Testis (tissue), 3 donors: ENCODE measurements around the gene ESYT2. TPM values are rescaled to one million over a fixed set of nuclear protein-coding genes. Genes with fewer than 3 reads are reported as not detected.

Source experiments
- DNase-seq: peaks from one replicate; pipeline ENCODE4 v3.0.0-alpha.2; 2019
- H3K27ac ChIP-seq, 2 donors: fragments of 200-600 bp; sonication (generic); one replicate each; pipeline ENCODE4 v1.5.1; 2019
- H3K27me3 ChIP-seq: fragments of 200-600 bp; sonication (generic); one replicate; pipeline ENCODE4 v1.5.1; 2019
- H3K36me3 ChIP-seq: fragments of 200-600 bp; sonication (generic); one replicate; pipeline ENCODE4 v1.5.1; 2017; ENCODE audit warnings: low read depth; ENCODE audit errors: missing control alignments
- H3K4me1 ChIP-seq: fragments of 200-600 bp; sonication (generic); one replicate; pipeline ENCODE4 v1.5.1; 2019
- H3K4me3 ChIP-seq, 2 donors: fragments of 200-600 bp; sonication (generic); one replicate each; pipeline ENCODE4 v1.5.1; 2017 to 2019
- H3K9me3 ChIP-seq: fragments of 200-600 bp; sonication (generic); one replicate; pipeline ENCODE4 v1.5.1; 2017
- POLR2A ChIP-seq: fragments of 450-650 bp; IDR thresholded peaks from one replicate; pipeline ENCODE4 v1.6.1; 2017; ENCODE audit warnings: antibody characterized with exemption, mild to moderate bottlenecking, moderate library complexity
- WGBS, 2 donors: methylation state at CpG; one replicate each; pipeline ENCODE4 v1.1.5; 2018; 5-methylcytosine and 5-hydroxymethylcytosine counted together
- intact Hi-C: fragments of 100-400 bp; cut with DNase I; formaldehyde crosslinking; loops from one replicate; pipeline ENCODE4 v1.15.1; 2023; ENCODE audit warnings: low total_unique reads
- polyA plus RNA-seq: library from polyadenylated mRNA; stranded (reverse); fragments of 350-450 nt; fragmentation: Illumina TruSeq; extraction: RNeasy Lipid Tissue Mini Kit (QIAGEN cat#74804); gene quantifications from one replicate; pipeline ENCODE4 v1.2.3, GENCODE V29; 2014; ENCODE audit warnings: low read depth, low replicate concordance; ENCODE audit not compliant: insufficient read depth
- total RNA-seq, 2 donors: library from RNA; depleted of rRNA; stranded (reverse); fragments of >200 nt; gene quantifications; one replicate each; pipeline ENCODE4 v1.2.3, GENCODE V29; 2016
- TF ChIP-seq, protein P1 (sequence below), 3 experiments: fragments of 450-650 bp in 2 of 3; fragments of 200-600 bp in 1 of 3; sonication (generic) in 1 of 3; IDR thresholded peaks; one replicate each; pipeline ENCODE4 v1.5.1; 2016 to 2019; ENCODE audit warnings: antibody characterized with exemption in 3 of 3, mild to moderate bottlenecking in 2 of 3, moderate library complexity in 1 of 3

ESYT2 gene
- total and polyA plus RNA-seq, 3 donors from 2014 or later = 53.9 to 73.1 (median 61.1) TPM

DNA sequence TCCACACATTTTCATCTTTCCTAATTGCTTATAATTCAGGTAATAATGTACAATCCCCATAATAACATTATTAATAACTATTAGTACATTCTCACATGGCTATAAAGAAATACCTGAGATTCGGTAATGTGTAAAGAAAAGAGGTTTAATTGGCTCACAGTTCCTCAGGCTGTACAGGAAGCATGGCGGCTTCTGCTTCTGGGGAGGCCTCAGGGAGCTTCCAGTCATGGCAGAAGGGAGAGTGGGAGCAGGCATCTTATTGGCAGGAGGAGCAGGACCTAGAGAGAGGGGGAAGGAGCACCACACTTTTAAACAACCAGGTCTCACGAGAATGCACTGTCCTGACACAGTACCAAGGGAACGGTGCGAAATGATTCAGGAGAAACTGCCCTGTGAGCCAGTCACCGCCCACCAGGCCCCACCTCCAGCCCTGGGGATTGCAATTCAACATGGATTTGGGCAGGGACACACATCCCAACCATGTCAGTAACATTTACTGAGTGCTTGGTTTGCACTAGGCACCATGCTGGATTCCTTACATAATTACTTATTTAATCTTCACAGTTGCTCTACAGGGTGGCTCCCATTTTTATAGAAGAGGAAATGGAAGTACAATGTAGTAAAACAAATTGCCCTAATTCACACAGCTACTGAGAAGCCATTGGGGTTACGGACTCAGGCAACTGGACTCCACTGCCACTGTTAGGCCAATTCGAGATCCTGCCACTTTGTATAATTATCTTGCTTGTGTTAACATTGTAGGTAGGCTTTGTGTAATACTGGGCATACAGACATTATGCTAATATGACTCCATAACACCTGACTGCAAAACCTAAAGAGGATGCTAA is 8.7 kb upstream of the ESYT2 start:
- Histone ChIP-seq H3K27ac (no peak overlapping the region), H3K4me1 (peaks cover 11% of the 10 kb centered on the region), H3K27me3 (no peaks in the 10 kb centered on the region), H3K36me3 (no peaks in the 10 kb centered on the region), H3K9me3 (no peaks in the 10 kb centered on the region), H3K4me3 (no peak overlapping the region)
- intact Hi-C loops = no loop called here
- no peak for TF ChIP-seq POLR2A
- TF ChIP-seq, protein P1, sequence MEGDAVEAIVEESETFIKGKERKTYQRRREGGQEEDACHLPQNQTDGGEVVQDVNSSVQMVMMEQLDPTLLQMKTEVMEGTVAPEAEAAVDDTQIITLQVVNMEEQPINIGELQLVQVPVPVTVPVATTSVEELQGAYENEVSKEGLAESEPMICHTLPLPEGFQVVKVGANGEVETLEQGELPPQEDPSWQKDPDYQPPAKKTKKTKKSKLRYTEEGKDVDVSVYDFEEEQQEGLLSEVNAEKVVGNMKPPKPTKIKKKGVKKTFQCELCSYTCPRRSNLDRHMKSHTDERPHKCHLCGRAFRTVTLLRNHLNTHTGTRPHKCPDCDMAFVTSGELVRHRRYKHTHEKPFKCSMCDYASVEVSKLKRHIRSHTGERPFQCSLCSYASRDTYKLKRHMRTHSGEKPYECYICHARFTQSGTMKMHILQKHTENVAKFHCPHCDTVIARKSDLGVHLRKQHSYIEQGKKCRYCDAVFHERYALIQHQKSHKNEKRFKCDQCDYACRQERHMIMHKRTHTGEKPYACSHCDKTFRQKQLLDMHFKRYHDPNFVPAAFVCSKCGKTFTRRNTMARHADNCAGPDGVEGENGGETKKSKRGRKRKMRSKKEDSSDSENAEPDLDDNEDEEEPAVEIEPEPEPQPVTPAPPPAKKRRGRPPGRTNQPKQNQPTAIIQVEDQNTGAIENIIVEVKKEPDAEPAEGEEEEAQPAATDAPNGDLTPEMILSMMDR (IDR thresholded peaks at IDR 0.05) = no peak
- no peak for DNase-seq
- 87 to 98% methylated on average over 8 of the region's 8 CpGs for whole genome bisulfite sequencing, 2 donors

DNA sequence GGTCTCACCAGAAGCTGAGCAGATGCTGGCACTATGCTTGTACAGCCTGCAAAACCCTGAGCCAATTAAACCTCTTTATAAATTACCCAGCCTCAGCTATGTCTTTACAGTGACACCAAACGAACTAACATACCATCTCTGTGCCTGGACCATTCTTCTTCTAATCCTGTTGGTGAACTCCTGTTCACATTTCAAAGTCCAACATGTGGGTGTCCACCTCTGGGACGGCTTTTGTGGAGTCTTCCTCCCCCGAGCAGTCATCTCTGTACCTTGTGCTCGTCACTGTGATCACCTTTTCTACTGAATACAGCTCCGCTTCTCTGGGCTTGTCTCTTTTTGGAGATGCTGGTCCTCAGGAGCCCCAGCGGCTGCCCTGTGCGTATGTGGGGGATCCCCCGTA is 7.4 kb upstream of the ESYT2 start:
- intact Hi-C loops = no loop called here
- H3K36me3 ChIP-seq = no peaks in the 10 kb centered on the region
- H3K27ac ChIP-seq = no peak overlapping the region
- no peak for TF ChIP-seq POLR2A
- TF ChIP-seq, protein P1 (IDR thresholded peaks at IDR 0.05) = no peak
- H3K4me1 ChIP-seq = peaks cover 16% of the 10 kb centered on the region
- H3K4me3 ChIP-seq = no peak overlapping the region
- H3K27me3 ChIP-seq = no peaks in the 10 kb centered on the region
- DNase-seq = no peak
- H3K9me3 ChIP-seq = no peaks in the 10 kb centered on the region
- WGBS, 2 donors = 88 to 96% methylated on average over 8 of the region's 8 CpGs

DNA sequence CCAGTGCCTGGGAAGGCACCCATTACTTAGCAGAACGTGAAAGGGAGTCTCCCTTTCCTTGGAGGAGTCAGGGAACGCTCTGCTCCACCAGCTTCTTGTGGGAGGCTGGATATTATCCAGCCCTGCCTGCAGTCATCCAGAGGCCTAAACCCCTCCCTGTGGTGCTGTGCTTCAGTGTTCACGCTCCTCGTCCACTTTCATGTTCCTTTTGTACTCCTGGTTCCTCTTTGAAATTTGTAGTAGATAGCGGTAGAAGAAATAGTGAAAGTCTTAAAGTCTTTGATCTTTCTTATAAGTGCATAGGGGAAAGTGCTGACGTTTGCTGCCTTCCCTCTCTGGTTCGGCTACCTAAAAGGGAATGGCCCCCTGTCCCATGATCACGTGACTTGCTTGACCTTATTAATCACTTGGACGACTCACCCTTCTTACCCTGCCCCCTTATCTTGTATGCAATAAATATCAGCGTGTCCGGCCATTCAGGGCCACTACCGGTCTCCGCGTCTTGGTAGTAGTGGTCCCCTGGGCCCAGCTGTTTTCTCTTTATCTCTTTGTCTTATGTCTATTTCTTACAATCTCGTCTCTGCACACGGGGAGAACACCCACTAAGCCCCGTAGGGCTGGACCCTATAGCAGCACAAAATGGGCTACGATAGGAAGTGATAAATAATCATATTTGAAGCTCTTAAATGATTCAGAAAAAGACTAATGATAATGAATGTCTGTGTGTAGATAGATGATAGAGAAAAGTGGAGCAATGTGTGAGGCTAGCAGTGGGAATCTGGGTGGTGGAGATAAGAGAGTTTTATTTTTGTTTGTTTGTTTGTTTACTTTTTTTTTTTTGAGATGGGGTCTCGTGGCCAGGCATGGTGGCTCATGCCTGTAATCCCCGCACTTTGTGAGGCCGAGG is 5.8 kb upstream of the ESYT2 start:
- no peaks in the 10 kb centered on the region for H3K36me3 ChIP-seq
- no peaks in the 10 kb centered on the region for H3K27me3 ChIP-seq
- H3K4me3 ChIP-seq = no peak overlapping the region
- intact Hi-C loops = no loop called here
- 43 to 50% methylated on average over 21 of the region's 21 CpGs for WGBS, 2 donors
- H3K4me1 ChIP-seq = peaks cover 28% of the 10 kb centered on the region
- DNase-seq = peak; percentile 76
- TF ChIP-seq, protein P1 (IDR thresholded peaks at IDR 0.05) = no peak
- TF ChIP-seq POLR2A = no peak
- H3K9me3 ChIP-seq = no peaks in the 10 kb centered on the region
- H3K27ac ChIP-seq = peak overlapping the region; percentile 27 to 78

DNA sequence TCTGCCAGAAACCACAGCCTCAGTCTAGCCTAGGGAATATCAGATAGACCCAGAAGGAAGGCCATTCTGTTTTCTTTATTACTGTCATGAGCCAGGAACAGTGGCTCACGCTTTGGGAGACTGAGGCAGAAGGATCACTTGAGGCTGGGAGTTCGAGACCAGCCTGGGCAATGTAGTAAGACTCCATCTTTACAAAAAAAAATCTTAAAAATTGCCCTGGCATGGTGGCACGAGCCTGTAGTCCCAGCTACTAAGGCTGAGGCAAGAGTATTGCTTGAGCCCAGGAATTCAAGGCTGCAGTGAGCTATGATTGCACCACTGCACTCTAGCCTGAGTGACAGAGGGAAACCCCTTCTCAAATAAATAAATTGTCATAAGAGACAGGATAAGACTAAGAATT is 3.7 kb upstream of the ESYT2 start:
- no peaks in the 10 kb centered on the region for H3K9me3 ChIP-seq
- 88 to 91% methylated on average over 3 of the region's 3 CpGs for WGBS, 2 donors
- H3K4me1 ChIP-seq = peaks cover 29% of the 10 kb centered on the region
- H3K36me3 ChIP-seq = no peaks in the 10 kb centered on the region
- intact Hi-C loops = no loop called here
- no peak overlapping the region for H3K4me3 ChIP-seq
- no peaks in the 10 kb centered on the region for H3K27me3 ChIP-seq
- TF ChIP-seq POLR2A = no peak
- TF ChIP-seq, protein P1 (IDR thresholded peaks at IDR 0.05) = no peak
- H3K27ac ChIP-seq = peak overlapping the region; percentile 24 to 25
- no peak for DNase-seq
